Measurements from ENCODE around the gene KPNA3. TPM values are rescaled to one million over a fixed set of nuclear protein-coding genes. Genes with fewer than 3 reads are reported as not detected.

Gene KPNA3
- total and polyA plus RNA-seq, 2 experiments from 2014 or later = 30.5 to 55.7 TPM

- TF ChIP-seq, protein P1, sequence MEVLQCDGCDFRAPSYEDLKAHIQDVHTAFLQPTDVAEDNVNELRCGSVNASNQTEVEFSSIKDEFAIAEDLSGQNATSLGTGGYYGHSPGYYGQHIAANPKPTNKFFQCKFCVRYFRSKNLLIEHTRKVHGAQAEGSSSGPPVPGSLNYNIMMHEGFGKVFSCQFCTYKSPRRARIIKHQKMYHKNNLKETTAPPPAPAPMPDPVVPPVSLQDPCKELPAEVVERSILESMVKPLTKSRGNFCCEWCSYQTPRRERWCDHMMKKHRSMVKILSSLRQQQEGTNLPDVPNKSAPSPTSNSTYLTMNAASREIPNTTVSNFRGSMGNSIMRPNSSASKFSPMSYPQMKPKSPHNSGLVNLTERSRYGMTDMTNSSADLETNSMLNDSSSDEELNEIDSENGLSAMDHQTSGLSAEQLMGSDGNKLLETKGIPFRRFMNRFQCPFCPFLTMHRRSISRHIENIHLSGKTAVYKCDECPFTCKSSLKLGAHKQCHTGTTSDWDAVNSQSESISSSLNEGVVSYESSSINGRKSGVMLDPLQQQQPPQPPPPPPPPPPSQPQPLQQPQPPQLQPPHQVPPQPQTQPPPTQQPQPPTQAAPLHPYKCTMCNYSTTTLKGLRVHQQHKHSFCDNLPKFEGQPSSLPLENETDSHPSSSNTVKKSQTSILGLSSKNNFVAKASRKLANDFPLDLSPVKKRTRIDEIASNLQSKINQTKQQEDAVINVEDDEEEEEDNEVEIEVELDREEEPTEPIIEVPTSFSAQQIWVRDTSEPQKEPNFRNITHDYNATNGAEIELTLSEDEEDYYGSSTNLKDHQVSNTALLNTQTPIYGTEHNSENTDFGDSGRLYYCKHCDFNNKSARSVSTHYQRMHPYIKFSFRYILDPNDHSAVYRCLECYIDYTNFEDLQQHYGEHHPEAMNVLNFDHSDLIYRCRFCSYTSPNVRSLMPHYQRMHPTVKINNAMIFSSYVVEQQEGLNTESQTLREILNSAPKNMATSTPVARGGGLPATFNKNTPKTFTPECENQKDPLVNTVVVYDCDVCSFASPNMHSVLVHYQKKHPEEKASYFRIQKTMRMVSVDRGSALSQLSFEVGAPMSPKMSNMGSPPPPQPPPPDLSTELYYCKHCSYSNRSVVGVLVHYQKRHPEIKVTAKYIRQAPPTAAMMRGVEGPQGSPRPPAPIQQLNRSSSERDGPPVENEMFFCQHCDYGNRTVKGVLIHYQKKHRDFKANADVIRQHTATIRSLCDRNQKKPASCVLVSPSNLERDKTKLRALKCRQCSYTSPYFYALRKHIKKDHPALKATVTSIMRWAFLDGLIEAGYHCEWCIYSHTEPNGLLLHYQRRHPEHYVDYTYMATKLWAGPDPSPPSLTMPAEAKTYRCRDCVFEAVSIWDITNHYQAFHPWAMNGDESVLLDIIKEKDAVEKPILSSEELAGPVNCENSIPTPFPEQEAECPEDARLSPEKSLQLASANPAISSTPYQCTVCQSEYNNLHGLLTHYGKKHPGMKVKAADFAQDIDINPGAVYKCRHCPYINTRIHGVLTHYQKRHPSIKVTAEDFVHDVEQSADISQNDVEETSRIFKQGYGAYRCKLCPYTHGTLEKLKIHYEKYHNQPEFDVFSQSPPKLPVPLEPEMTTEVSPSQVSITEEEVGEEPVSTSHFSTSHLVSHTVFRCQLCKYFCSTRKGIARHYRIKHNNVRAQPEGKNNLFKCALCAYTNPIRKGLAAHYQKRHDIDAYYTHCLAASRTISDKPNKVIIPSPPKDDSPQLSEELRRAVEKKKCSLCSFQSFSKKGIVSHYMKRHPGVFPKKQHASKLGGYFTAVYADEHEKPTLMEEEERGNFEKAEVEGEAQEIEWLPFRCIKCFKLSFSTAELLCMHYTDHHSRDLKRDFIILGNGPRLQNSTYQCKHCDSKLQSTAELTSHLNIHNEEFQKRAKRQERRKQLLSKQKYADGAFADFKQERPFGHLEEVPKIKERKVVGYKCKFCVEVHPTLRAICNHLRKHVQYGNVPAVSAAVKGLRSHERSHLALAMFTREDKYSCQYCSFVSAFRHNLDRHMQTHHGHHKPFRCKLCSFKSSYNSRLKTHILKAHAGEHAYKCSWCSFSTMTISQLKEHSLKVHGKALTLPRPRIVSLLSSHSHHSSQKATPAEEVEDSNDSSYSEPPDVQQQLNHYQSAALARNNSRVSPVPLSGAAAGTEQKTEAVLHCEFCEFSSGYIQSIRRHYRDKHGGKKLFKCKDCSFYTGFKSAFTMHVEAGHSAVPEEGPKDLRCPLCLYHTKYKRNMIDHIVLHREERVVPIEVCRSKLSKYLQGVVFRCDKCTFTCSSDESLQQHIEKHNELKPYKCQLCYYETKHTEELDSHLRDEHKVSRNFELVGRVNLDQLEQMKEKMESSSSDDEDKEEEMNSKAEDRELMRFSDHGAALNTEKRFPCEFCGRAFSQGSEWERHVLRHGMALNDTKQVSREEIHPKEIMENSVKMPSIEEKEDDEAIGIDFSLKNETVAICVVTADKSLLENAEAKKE (CRISPR knock-in tag; IDR thresholded peaks at IDR 0.05) = no peak
- TF ChIP-seq REST (IDR thresholded peaks at IDR 0.05; ENCODE audit: unreplicated experiment) = no peak
- no peak for TF ChIP-seq EZH2phosphoT487 (IDR thresholded peaks at IDR 0.05; ENCODE audit: unreplicated experiment)
Measured at GRCh38 chr13:49664606-49665005, 127.9 kb downstream of the KPNA3 start (continued).

DNA sequence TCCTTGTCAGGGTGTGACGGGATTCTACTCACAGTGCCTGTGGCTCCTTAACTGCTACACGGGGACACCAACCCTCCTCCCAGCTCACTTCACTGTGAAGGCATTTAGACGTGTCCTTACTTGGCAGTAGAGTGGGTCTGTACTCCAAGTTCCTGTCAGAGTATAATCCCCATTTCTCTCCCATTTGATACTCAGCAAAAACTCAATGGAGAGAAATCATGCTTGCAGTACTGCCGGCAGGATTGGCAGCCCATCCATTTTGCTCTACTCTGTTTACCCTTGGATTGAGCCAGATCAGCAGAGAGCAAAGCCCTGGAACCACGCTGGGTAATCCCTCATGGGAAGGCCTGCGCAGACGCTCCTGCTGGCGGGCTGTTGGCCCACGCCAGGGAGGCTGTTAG, 135.2 kb downstream of the KPNA3 start:
- DNase-seq (ENCODE audit: low spot score) = no peak
- H3K4me3 Mint-ChIP-seq = no peak overlapping the region
- peaks cover 4% of the 10 kb centered on the region; the same call in 2 of the 3 replicates for H3K4me1 Mint-ChIP-seq
- Histone ChIP-seq H4K20me1 (replicated peaks; ENCODE audit: insufficient read depth) (no peaks in the 10 kb centered on the region; the same call in none of the 2 replicates), H3K27me3 (ENCODE audit: insufficient read depth) (no peaks in the 10 kb centered on the region), H3K9me2 (ENCODE audit: insufficient read depth) (no peaks in the 10 kb centered on the region), H3K79me2 (replicated peaks; ENCODE audit: insufficient read depth) (no peaks in the 10 kb centered on the region), H3K4me1 (ENCODE audit: insufficient read depth) (no peaks in the 10 kb centered on the region), H3K36me3 (ENCODE audit: insufficient read depth) (peaks cover 4% of the 10 kb centered on the region; the same call in 1 of the 2 replicates), H3K4me3 (no peak overlapping the region), H3K27ac (ENCODE audit: low read depth) (no peak overlapping the region; the same call in 1 of the 2 replicates), H2AFZ (no peak overlapping the region), H3K4me2 (no peak overlapping the region), H3F3A (replicated peaks; ENCODE audit: low read depth) (0 out of 2 replicates have a peak, but pooled peaks cover 5% of the 10 kb centered on the region)
- no peak for TF ChIP-seq EZH2phosphoT487 (IDR thresholded peaks at IDR 0.05; ENCODE audit: unreplicated experiment)
- TF ChIP-seq, protein P1 (CRISPR knock-in tag; IDR thresholded peaks at IDR 0.05) = no peak
- no peak for TF ChIP-seq EZH2 (IDR thresholded peaks at IDR 0.05; ENCODE audit: low read depth, unreplicated experiment)
- H3K27me3 Mint-ChIP-seq (ENCODE audit: insufficient read depth, low read depth, poor library complexity) = no peaks in the 10 kb centered on the region
- H3K9me3 Mint-ChIP-seq = no peaks in the 10 kb centered on the region
- no peak overlapping the region for H3K27ac Mint-ChIP-seq
- ATAC-seq = peak; percentile 55
- H3K36me3 Mint-ChIP-seq (ENCODE audit: low read depth) = peaks cover 34% of the 10 kb centered on the region; the same call in 2 of the 3 replicates

Measured in GM23338 (cell line).